SK-N-DZ (cell line): ENCODE measurements around the gene PC.

Experiments
- DNase-seq: peaks from one replicate; pipeline ENCODE4 v3.0.0-alpha.2; 2015; ENCODE audit warnings: low spot score

PC gene

GRCh38 chr11:66883016-66883965, 74.9 kb downstream of the PC start:
- peak; percentile 62 for DNase-seq

DNA sequence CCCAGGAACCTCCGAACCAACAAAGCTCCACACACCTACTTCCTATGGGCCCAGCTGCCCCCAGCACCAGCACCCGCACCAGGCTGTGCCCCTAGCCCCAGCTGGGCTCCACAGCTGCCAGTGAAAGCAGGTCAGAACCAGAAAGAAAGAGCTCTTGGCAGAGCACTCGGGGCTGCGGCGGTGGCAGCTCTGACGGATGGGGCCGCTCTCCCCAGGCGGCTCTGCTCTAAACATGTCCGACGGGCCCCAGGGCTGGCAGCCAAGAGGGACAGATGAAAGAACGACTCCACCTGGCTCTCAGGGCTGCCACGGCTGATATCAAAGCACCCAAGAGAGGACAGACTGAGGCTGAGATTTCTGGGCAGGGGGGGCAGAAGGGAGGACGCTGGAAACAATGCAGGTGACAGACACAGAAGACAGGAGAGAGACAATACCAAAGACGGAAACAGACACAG, 75.6 kb downstream of the PC start:
- no peak for DNase-seq

DNA sequence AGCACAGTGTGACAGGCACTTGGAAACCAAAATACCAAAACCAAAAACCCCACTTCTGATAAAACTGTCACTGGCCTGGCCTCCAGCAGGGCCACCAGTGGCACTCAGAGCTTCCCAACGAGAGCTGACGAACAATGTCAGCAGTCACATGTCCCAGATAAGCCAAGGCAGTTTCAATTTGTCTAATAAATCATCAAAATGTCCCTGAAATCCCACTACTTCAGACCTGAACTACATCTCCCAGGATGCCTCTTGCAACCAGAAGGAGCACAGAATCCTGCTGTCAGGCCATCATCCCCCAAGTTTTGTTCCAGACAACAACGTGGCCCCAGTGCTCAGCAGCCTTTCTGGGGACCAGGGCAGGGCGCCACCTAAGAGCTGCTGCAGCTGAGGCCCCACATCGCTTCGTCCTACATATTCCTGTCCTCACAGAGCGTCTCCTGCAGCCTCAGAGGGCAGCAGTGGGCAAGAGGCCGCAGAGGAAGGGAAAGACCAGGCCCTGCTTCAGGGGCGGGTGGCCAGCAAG, 76.2 kb downstream of the PC start:
- no peak for DNase-seq

- DNase-seq, result no peak
Measured at GRCh38 chr11:66881451-66881835, 76.7 kb downstream of the PC start.

GRCh38 chr11:66880496-66881450, 77.4 kb downstream of the PC start:
- DNase-seq, result no peak

DNA sequence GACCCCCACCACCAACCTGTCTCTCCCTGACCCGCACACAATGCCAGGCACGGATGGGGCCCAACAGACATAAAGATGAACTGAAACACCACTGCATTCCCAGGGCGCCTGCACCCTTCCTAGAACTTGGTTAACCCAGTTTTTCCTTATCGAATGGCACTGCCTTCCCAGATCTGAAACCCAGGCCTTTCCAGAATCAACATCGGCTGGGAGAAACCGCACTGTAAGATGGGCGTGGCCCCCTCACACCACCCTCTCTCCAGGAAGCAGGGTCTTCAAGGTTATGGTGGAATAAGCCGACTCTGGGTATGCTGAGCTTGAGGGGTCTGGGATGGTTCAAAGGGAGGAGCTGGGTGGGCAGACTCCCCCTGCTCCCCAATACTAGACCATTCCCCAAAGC, 78.2 kb downstream of the PC start:
- DNase-seq, result no peak

GRCh38 chr11:66879583-66879982, 78.6 kb downstream of the PC start:
- DNase-seq, result no peak

DNA sequence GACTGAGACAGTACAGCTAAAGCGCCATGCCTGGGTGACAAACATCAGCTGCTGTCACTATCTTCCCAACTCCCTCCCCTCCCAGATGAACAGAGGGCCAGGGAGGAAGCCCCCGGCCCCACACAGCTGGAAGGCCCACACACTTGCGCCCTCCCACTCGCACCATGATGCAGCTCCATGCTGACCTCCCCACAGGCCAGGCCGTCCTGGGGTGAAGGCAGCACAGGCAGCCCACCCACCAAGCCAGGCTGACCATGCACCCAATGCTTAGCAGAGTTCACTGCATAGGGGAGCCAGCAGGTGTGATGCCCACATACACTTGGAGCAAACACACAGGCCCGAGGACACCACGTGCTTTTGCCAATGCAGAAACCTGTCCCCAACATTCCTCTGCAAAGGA, 79.2 kb downstream of the PC start:
- DNase-seq, result no peak

DNA sequence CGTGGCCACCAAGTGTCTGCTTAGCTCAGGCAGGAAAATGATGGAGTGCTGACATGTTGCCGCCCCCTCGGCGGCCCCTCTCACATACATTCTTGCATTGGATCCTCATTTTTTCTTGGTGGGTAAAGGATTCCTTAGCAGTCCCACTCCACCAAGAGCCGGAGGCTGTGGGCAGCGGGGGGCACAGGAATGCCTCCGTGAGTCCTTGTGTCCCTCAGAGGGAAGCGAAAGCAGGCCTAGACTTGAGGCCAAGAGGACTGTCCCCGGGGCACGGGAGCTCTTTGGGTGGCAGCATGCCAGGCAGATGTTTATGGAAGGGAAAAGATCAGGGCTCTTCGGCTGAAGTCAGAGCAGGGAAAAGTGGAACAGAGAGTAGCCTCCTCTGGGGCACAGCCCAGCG, 79.7 kb downstream of the PC start:
- DNase-seq, result no peak

DNA sequence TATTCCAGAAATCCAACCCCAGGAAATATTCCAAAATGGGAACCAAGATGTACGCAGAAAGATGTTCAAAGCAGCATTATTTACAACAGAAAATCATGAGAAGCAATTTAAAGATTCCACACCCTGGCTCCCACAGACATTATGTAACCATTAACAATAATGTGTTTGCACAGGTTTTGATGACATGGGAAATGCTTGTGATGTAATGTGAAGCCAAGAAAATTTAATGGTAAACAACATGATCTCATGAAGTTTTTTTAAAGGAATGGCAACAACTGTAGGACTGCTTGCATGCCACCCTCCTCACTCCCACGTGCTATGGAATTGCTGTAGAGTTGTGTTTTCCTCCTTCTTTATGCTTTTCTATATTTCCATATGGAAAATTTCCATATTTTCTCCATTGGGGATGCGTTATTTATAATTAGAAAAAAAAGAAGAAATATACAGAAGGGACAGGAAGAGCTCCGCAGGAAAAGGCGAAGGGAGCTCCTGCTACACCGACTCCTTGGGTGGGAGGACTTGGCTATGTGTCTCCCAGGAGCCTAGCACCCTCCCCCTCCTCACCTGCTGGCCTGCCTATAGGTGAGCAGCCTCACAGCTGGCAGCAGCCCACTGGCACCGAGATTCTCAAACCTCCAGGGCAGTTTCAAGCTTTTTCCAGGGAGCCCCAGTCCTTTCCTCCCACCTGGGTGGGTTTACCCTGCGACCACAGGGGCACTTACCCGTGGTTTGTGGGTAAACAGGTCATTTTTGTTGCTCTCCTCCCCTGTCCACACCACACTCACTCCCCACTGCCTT, 80.4 kb downstream of the PC start:
- no peak for DNase-seq

- no peak for DNase-seq
Measured at GRCh38 chr11:66875378-66875777, 82.8 kb downstream of the PC start.

DNA sequence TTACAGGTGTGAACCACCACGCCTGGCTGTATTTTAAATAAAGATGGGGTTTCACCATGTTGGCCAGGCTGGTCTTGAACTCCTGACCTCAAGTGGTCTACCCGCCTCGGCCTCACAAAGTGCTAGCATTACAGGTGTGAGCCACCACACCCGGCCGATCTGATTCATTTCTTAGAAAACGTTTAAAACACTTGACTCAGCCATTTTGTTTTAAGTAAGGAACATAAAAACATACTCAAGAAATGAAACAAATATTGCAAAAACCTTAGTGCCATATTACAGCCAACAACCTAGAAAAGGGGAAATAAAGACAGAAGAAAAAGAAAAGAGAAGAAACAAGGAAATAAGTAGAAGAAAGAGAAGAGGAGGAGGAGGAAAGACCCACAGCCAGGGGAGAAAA, 84.0 kb downstream of the PC start:
- DNase-seq, result no peak

DNA sequence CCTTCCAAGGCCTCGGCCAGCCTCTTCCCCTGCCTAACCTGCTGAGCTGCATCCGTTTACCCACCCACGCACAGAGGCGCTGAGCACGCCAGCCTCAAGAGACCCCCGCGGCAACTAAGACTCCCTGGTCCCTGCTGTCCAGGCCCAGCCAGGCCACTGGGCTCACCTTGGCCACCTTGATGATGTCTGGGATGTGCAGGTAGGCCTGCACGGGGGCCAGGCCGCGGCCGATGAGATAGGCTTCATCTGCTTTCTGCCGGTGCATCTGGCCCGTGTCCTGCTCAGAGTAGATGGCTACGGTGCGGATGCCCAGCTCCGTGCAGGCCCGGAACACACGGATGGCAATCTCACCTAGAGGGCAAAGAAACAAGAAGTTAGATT, 86.7 kb downstream of the PC start:
- no peak for DNase-seq

DNA sequence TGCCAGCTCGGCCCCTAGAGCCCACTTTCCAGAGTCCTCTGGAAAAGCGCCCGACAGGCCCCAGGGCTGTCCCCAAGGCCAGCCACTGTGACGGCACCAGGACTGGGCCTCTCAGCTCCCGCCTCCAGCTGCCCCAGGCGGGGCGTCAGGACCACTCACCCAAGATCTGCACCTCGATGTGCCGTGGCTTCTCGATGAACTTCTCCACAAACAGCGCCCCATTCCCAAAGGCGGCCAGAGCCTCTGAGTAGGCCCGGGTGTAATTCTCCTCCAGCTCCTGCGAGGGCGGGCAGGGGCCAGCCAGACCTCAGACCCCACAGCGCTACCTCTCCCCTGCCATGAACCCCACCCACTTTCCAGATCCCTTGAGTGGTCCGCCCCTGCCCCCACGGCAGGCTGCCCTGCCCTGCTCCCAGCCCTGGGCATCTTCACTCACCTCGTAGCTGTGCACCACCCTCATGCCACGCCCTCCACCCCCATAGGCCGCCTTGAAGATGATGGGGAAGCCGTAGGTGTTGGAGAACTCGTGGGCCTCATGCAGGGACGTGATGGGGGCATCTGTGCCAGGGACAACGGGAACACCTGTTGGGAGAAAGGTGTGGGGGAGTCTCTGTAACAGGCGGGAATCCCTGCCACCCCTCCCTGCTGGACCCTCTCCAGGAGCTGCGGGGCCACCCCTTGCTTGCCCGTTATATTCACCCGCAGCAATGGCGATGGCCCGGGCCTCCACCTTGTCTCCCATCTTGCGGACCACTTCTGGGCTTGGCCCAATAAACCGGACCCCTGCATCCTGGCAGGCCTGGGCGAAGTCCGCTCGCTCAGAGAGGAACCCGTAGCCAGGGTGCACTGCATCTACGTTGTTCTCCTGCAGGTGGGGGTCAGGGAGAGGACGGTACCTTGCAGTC, 87.3 kb downstream of the PC start:
- DNase-seq, result no peak

- no peak for DNase-seq
Measured at GRCh38 chr11:66870131-66870530, 88.1 kb downstream of the PC start.

GRCh38 chr11:66869567-66869870, 88.7 kb downstream of the PC start:
- DNase-seq, result no peak

DNA sequence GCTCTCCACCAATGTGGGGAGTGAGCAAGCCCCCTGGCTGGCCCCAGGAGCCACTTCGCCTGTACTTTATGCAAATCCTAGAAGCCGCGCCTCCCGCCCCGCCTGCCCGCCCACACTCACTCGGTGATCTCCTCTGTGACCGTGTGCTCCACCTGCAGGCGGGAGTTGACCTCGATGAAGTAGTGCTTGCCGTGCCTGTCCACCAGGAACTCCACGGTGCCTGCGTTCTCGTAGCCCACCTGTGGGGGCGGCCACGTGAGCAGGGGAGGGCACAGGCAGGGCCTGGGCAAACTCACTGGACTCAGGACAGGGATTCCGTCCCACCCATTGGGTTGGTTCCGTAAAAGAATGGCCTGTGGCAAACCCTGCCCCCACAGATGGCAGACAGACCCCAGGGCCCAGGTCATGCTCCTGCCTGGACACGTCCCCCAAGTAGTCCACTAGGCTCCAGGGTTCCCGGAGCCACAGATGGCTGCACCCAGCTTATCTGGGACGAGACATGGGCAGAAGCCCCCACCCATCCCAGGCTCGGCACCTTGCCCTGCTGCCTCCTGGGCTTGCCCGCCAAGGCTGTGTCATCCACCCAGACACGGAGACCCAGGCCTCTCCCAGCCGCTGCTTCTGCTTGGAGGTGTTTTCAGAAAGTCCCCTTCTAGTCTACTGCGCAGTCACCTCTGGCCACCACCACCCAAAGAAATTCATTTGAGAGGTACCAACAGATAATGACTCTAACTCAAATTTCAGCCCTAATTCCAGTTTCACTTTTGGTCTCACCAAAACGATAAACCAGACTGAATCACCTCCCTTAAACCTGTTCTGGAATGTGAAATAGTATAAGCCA, 89.2 kb downstream of the PC start:
- peak; percentile 51 for DNase-seq

DNA sequence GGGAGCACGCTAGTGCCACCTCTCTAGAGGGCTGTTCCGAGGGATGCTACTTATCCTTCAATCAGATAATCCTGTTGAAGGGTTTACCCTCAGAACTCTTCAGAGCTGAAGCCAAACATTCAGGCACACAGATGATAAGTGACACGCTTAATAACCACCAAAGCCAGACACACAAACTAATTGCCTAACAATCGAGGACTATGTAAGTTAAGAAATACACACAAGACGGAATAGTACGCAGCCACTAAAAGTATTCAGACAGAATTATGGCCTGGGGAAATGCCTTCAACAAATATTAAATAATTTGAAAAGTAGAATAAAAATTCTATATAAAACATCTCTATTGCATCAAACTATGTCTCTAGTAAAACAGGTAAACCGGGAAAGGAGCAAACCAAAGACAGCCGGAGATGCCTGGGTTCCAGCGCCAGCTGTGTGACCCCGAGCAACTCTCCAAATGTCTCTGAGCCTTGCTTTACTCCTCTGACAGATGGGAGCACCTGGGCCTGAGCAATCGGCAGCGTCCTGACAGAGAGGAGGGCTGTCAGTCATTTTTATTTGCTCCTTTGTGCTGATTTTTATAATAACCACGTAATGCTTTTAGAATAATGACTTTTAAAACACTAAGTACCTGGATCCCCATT, 90.0 kb downstream of the PC start:
- DNase-seq, result no peak

- DNase-seq, result no peak
Measured at GRCh38 chr11:66867425-66868040, 90.7 kb downstream of the PC start.
